ACC112 (cell line): ENCODE data around the gene TAB2.

Experiments used
- H2AFZ ChIP-seq: fragments of 200-600 bp; sonication (generic); one replicate; pipeline ENCODE4 v1.6.0; 2017; ENCODE audit warnings: antibody characterized with exemption, low read length; ENCODE audit not compliant: unreplicated experiment
- H3K27ac ChIP-seq: fragments of 200-600 bp; sonication (generic); 2 replicates; pipeline ENCODE4 v1.5.1; 2014; ENCODE audit warnings: low read depth, mild to moderate bottlenecking, antibody characterized with exemption, low read length, moderate library complexity
- H3K27me3 ChIP-seq: fragments of 200-600 bp; sonication (generic); 2 replicates; pipeline ENCODE4 v1.6.1; 2014; ENCODE audit warnings: mild to moderate bottlenecking, antibody characterized with exemption, low read length, moderate library complexity, mixed read lengths; ENCODE audit not compliant: insufficient read depth
- H3K36me3 ChIP-seq: fragments of 200-600 bp; sonication (generic); 2 replicates; pipeline ENCODE4 v1.6.1; 2016; ENCODE audit warnings: mild to moderate bottlenecking, antibody characterized with exemption, low read length, moderate library complexity, mixed read lengths; ENCODE audit not compliant: insufficient read depth
- H3K4me1 ChIP-seq: fragments of 200-600 bp; sonication (generic); one replicate; pipeline ENCODE4 v1.6.1; 2016; ENCODE audit warnings: low read length, mixed read lengths; ENCODE audit not compliant: insufficient read depth, unreplicated experiment, control insufficient read depth
- H3K4me3 ChIP-seq: fragments of 200-600 bp; sonication (generic); 2 replicates; pipeline ENCODE4 v1.5.1; 2014; ENCODE audit warnings: mild to moderate bottlenecking, low read depth, low read length
- H3K79me2 ChIP-seq: fragments of 200-600 bp; sonication (generic); one replicate; pipeline ENCODE4 v1.6.0; 2016; ENCODE audit warnings: low read length; ENCODE audit not compliant: control insufficient read depth, unreplicated experiment, insufficient read depth

TAB2 gene

GRCh38 chr6:149332602-149333265 is 15.2 kb downstream of the TAB2 start:
- Histone ChIP-seq H3K79me2 (peaks cover 95% of the 10 kb centered on the region), H3K4me3 (peak overlapping the region; percentile 13; the same call in 1 of the 2 replicates), H3K4me1 (peaks cover 67% of the 10 kb centered on the region), H2AFZ (no peak overlapping the region), H3K27ac (peak overlapping the region; percentile 35), H3K36me3 (no peaks in the 10 kb centered on the region), H3K27me3 (no peaks in the 10 kb centered on the region)

DNA sequence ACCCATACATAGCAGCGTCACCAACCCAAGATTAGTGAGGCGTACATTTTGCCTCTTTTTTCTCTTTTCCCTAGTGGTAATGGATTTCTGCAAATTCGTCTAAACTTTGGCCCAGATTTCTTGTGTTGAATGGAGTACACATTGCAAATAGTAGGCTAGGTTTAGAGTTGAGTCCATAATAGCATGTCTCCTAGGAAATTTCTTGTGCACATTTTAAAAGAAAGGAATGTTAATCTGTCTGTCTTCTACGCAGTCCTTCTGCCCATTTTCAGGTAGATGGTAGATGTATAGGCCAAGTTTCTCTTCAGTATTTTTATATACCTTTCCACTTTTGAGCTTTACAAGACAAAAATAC is 15.7 kb downstream of the TAB2 start:
- peaks cover 95% of the 10 kb centered on the region for H3K79me2 ChIP-seq
- no peak overlapping the region; the same call in 1 of the 2 replicates for H3K27ac ChIP-seq
- no peak overlapping the region for H2AFZ ChIP-seq
- H3K4me1 ChIP-seq: peaks cover 72% of the 10 kb centered on the region
- H3K27me3 ChIP-seq: no peaks in the 10 kb centered on the region
- H3K36me3 ChIP-seq: no peaks in the 10 kb centered on the region
- H3K4me3 ChIP-seq: no peak overlapping the region

- Histone ChIP-seq H3K27me3 (no peaks in the 10 kb centered on the region), H3K4me1 (peaks cover 79% of the 10 kb centered on the region), H3K36me3 (no peaks in the 10 kb centered on the region), H3K27ac (peak overlapping the region; percentile 74), H2AFZ (no peak overlapping the region), H3K4me3 (peak overlapping the region; percentile 48), H3K79me2 (peaks cover 95% of the 10 kb centered on the region)
These were observed 16.7 kb downstream of the TAB2 start for GRCh38 chr6:149334201-149334600.

DNA sequence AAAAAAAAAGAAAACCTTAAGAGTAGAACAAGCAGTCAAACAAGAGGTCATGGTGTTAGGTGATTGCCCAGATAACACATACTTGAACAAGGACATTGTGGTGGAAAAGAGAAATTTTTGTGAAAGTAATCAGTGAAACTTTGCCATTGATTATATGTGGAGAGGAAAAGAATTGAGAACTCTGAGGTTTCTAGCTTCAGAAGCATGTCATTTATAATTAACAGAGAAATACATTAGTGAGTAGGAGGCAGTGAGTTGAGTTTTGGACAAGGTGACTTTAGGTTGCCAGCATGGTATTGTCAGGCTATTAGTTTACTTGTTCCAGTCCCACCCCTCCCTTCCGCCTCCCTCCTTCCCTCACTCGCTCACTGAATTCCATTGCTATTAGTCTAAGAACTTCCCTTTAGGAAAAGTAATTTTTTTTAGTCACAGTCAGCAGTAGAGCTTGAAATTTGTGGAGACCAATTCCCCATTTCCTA is 17.2 kb downstream of the TAB2 start:
- H3K79me2 ChIP-seq: peaks cover 91% of the 10 kb centered on the region
- no peak overlapping the region for H2AFZ ChIP-seq
- H3K4me3 ChIP-seq: peak overlapping the region; percentile 48
- no peaks in the 10 kb centered on the region for H3K27me3 ChIP-seq
- H3K4me1 ChIP-seq: peaks cover 79% of the 10 kb centered on the region
- H3K36me3 ChIP-seq: no peaks in the 10 kb centered on the region
- peak overlapping the region; percentile 74 for H3K27ac ChIP-seq

- Histone ChIP-seq H3K27ac (peak overlapping the region; percentile 74), H3K27me3 (no peaks in the 10 kb centered on the region), H3K79me2 (peaks cover 91% of the 10 kb centered on the region), H3K36me3 (no peaks in the 10 kb centered on the region), H2AFZ (no peak overlapping the region), H3K4me3 (peak overlapping the region; percentile 14), H3K4me1 (peaks cover 80% of the 10 kb centered on the region)
These were observed 18.6 kb downstream of the TAB2 start for GRCh38 chr6:149335924-149336608.

DNA sequence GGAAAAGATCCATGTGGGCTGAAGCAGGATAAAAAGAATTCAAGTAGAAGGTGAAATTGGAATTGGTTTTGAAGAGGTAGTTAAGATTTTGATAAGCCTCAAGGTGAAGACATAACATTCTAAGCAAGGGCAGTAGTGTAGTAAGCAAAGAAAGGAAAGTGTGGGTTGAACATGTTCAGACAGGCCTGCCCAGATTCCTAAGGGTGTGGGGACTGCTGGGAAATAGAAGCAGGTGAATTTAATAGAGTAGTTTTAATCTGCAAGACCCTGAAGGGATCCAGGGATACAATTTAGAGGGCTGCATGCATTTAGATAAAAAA is 19.1 kb downstream of the TAB2 start:
- Histone ChIP-seq H3K27ac (peak overlapping the region; percentile 74), H2AFZ (no peak overlapping the region), H3K36me3 (no peaks in the 10 kb centered on the region), H3K4me3 (peak overlapping the region; percentile 14), H3K27me3 (no peaks in the 10 kb centered on the region), H3K79me2 (peaks cover 91% of the 10 kb centered on the region), H3K4me1 (peaks cover 81% of the 10 kb centered on the region)

GRCh38 chr6:149337320-149337719 is 19.8 kb downstream of the TAB2 start:
- Histone ChIP-seq H3K4me1 (peaks cover 77% of the 10 kb centered on the region), H3K27me3 (no peaks in the 10 kb centered on the region), H3K79me2 (peaks cover 91% of the 10 kb centered on the region), H3K36me3 (no peaks in the 10 kb centered on the region), H3K27ac (peak overlapping the region; percentile 41), H2AFZ (no peak overlapping the region), H3K4me3 (peak overlapping the region; percentile 15)

GRCh38 chr6:149340200-149340599 is 22.7 kb downstream of the TAB2 start:
- no peak overlapping the region for H3K4me3 ChIP-seq
- H3K27ac ChIP-seq: no peak overlapping the region
- 0 out of 2 replicates have a peak, but pooled peaks cover 4% of the 10 kb centered on the region for H3K36me3 ChIP-seq
- peaks cover 90% of the 10 kb centered on the region for H3K79me2 ChIP-seq
- no peaks in the 10 kb centered on the region for H3K27me3 ChIP-seq
- H2AFZ ChIP-seq: no peak overlapping the region
- peaks cover 65% of the 10 kb centered on the region for H3K4me1 ChIP-seq

DNA sequence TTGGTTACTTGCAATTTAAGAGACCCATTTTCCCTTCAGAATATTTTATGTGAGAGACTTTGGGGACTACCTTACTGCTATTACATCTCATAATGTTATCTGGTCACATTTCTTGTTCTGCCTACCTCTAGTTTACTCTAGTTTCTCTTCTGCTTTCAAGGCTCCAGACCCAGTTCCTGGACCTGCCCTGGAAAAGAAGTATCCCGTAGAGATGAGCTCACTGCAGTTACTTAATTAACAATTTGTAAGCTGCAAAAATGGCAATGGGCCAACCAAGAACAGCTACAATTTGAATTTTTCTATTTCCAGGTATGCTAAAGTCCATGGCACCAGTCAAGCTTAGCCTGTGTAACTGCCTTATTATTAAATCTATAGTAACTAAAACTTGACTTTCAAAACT is 25.0 kb downstream of the TAB2 start:
- H2AFZ ChIP-seq: no peak overlapping the region
- peaks cover 85% of the 10 kb centered on the region for H3K79me2 ChIP-seq
- no peak overlapping the region for H3K27ac ChIP-seq
- 0 out of 2 replicates have a peak, but pooled peaks cover 4% of the 10 kb centered on the region for H3K36me3 ChIP-seq
- peaks cover 46% of the 10 kb centered on the region for H3K4me1 ChIP-seq
- H3K27me3 ChIP-seq: no peaks in the 10 kb centered on the region
- no peak overlapping the region for H3K4me3 ChIP-seq

- Histone ChIP-seq H3K4me1 (peaks cover 36% of the 10 kb centered on the region), H3K27me3 (no peaks in the 10 kb centered on the region), H3K79me2 (peaks cover 82% of the 10 kb centered on the region), H2AFZ (no peak overlapping the region), H3K27ac (no peak overlapping the region), H3K4me3 (no peak overlapping the region), H3K36me3 (0 out of 2 replicates have a peak, but pooled peaks cover 4% of the 10 kb centered on the region)
These were observed 26.0 kb downstream of the TAB2 start for GRCh38 chr6:149343501-149343900.

GRCh38 chr6:149346078-149346477 is 28.6 kb downstream of the TAB2 start:
- Histone ChIP-seq H3K79me2 (peaks cover 79% of the 10 kb centered on the region), H3K27me3 (no peaks in the 10 kb centered on the region), H3K4me3 (no peak overlapping the region), H3K4me1 (peaks cover 20% of the 10 kb centered on the region), H3K27ac (no peak overlapping the region), H2AFZ (no peak overlapping the region), H3K36me3 (0 out of 2 replicates have a peak, but pooled peaks cover 4% of the 10 kb centered on the region)
